ENCODE results near the gene KIF1B. TPM values are rescaled to one million over a fixed set of nuclear protein-coding genes. Genes with fewer than 3 reads are reported as not detected.

The KIF1B gene
- total RNA-seq, 3 donors from 2014 or later: 35.6 to 62.2 (median 48.0) TPM

DNA sequence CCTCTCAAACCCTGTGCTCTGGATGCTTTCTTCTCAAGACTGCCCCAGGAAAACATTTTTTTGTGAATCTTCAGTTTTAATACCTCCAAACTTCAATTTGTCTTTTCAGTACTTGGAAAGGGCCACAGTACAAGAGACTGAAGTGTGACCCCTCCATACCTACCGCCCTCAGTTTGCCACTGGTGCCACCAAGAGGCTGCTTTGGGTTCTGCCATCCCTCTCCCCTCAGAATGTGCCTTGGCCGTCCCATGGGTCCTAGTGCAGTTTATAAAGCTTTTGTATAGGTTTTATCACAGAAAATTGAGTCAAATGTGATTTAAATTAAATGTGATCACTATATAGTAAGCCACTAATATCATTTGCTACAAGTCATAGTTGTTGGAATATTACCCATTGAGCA, 127.7 kb downstream of the KIF1B start:
- Histone ChIP-seq H3K4me1 (ENCODE audit: low read depth) (no peaks in the 10 kb centered on the region), H3K36me3 (ENCODE audit: low read depth) (no peaks in the 10 kb centered on the region), H3K9me3 (no peaks in the 10 kb centered on the region), H3K4me3 (no peak overlapping the region)
- DNase-seq (peak in 2 of 3 donors; percentile 53 to 54), ATAC-seq (peak; percentile 79)
- intact Hi-C loops (cut with DNase I, micrococcal nuclease): no loop called here
- TF ChIP-seq, protein P1, sequence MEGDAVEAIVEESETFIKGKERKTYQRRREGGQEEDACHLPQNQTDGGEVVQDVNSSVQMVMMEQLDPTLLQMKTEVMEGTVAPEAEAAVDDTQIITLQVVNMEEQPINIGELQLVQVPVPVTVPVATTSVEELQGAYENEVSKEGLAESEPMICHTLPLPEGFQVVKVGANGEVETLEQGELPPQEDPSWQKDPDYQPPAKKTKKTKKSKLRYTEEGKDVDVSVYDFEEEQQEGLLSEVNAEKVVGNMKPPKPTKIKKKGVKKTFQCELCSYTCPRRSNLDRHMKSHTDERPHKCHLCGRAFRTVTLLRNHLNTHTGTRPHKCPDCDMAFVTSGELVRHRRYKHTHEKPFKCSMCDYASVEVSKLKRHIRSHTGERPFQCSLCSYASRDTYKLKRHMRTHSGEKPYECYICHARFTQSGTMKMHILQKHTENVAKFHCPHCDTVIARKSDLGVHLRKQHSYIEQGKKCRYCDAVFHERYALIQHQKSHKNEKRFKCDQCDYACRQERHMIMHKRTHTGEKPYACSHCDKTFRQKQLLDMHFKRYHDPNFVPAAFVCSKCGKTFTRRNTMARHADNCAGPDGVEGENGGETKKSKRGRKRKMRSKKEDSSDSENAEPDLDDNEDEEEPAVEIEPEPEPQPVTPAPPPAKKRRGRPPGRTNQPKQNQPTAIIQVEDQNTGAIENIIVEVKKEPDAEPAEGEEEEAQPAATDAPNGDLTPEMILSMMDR (IDR thresholded peaks at IDR 0.05): no peak

DNA sequence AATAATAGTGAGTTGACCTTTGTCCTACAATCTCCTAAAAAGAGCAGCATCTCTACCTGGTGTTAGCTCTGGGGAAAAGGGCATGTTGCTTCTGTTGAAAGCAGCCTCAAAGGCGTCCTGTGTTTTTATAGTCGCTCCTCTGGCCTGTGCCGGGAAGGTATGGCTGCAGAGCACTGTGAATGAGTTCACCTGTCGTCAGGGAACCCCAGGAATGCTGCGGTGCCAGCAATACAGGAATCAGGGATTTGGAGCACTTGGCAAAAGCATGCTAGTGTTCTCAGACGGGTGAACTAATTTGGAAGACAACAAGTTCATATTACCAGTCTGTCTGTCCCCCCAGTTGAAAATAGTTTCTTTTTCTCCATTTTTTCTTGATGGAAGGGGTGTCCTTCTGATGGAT, 128.2 kb downstream of the KIF1B start:
- ATAC-seq (no peak), DNase-seq (no peak)
- TF ChIP-seq, protein P1 (IDR thresholded peaks at IDR 0.05): no peak
- H3K4me1 ChIP-seq (ENCODE audit: low read depth): no peaks in the 10 kb centered on the region
- H3K9me3 ChIP-seq: no peaks in the 10 kb centered on the region
- no peak overlapping the region for H3K4me3 ChIP-seq
- intact Hi-C loops (cut with DNase I, micrococcal nuclease): no loop called here
- H3K36me3 ChIP-seq (ENCODE audit: low read depth): no peaks in the 10 kb centered on the region

DNA sequence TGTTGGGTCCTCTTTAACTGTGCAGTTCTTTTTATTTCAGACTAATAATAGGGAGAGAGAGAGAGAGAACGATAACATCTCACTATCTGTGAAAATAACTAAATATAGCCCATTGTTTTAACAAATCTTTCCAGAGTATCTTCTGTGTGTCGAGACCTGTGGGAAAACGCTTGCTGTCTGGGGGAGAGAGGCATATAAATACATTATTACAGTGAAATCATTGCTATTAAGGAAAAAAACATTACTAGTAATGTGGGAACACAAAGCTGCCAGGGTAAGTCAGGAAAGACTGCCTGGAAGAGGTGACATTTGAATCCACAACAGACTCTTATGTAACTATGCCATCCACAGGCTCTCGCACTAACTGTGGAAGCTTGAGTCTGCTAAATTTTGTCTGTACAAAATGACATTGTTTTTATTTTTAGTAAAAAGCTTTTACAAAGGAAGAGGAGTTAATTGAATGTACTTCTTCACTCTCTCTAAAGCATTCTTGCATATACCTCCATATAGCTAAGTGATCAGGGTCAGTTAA, 128.7 kb downstream of the KIF1B start:
- TF ChIP-seq, protein P1 (IDR thresholded peaks at IDR 0.05): no peak
- Histone ChIP-seq H3K36me3 (ENCODE audit: low read depth) (no peaks in the 10 kb centered on the region), H3K9me3 (no peaks in the 10 kb centered on the region), H3K4me3 (no peak overlapping the region), H3K4me1 (ENCODE audit: low read depth) (no peaks in the 10 kb centered on the region)
- DNase-seq (no peak), ATAC-seq (no peak)
- intact Hi-C loops (cut with DNase I, micrococcal nuclease): no loop called here

DNA sequence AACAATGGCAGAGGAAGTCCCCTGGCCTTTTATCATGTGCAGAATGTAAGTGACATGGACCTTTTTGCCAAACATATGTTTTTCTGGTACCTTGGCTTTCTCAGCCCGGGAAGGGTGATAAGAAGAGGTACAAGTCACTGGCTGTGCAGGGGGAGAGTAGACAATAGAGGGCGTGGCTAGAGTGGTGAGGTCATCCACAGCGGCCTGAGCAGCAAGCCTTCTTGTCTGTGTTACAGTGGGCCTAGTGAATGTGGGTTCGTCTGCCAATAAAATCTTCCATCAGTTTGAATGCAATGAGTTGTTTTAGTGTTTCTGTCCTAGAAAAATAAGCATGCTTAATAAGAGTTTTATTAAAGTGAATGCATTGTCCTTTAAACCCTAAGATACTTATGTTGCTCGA, 129.4 kb downstream of the KIF1B start:
- TF ChIP-seq, protein P1 (IDR thresholded peaks at IDR 0.05): no peak
- H3K4me1 ChIP-seq (ENCODE audit: low read depth): no peaks in the 10 kb centered on the region
- H3K9me3 ChIP-seq: no peaks in the 10 kb centered on the region
- peak in 1 of 3 donors; percentile 29 for DNase-seq
- no peaks in the 10 kb centered on the region for H3K36me3 ChIP-seq (ENCODE audit: low read depth)
- ATAC-seq: peak; percentile 70
- intact Hi-C loops (cut with DNase I, micrococcal nuclease): no loop called here
- H3K4me3 ChIP-seq: no peak overlapping the region

DNA sequence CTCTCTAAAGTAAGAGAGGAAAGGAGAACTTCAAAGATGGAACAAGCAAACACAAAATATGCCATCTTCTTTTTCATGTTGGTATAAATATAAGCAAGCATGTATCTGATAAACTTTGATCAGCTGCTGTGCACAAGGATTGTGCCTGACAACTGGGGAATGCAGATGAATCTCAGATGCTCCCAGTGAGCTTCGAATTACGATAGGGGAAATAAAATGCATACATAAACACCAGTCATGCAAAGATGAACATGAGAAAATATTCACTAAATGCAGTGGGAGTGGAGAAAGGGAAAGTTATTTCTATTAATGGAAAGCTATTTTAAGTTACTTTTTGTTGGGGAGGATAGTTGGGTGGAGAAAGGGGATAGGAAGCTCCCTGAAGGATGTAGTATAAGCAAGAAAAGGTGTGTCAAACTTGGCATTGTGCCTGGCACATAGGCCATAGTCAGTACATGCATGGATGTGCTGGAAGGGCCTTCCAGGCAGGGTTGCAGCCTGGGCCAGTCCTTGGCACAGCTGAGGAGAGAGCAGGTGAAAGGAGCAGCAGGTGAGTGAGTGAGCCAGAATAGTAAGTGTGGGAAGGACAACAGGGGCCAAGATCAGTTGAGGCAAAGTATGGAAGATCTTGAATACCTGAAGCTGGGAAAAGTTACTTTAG, 130.7 kb downstream of the KIF1B start:
- DNase-seq (peak in 1 of 3 donors; percentile 59), ATAC-seq (peak; percentile 61)
- Histone ChIP-seq H3K4me3 (no peak overlapping the region), H3K36me3 (ENCODE audit: low read depth) (no peaks in the 10 kb centered on the region), H3K9me3 (no peaks in the 10 kb centered on the region), H3K4me1 (ENCODE audit: low read depth) (no peaks in the 10 kb centered on the region)
- intact Hi-C loops (cut with DNase I, micrococcal nuclease): no loop called here
- TF ChIP-seq, protein P1 (IDR thresholded peaks at IDR 0.05): no peak

Data from mucosa of descending colon (tissue), 3 donors.